ENCODE data around the gene IMMP2L.

IMMP2L gene

DNA sequence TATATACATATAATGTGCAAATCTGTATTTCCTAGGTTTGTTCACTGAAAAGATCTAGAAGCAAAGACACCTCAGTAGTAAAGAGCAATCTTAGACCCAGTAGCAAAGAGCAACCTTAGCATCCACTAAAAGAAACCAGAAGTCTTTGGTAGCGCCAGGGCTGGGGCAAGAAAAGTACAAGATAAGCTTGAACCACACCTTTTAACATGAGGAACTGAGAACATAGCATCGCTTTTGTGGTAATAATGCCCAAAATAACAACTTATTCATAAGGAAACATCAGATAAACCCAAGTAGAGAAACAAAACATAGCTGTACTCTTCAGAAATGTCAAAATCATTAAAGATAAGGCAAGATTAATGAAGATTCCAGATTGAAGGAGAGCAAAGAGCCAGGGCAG is 173.4 kb downstream of the IMMP2L start:
- peak; percentile 10 for DNase-seq

DNA sequence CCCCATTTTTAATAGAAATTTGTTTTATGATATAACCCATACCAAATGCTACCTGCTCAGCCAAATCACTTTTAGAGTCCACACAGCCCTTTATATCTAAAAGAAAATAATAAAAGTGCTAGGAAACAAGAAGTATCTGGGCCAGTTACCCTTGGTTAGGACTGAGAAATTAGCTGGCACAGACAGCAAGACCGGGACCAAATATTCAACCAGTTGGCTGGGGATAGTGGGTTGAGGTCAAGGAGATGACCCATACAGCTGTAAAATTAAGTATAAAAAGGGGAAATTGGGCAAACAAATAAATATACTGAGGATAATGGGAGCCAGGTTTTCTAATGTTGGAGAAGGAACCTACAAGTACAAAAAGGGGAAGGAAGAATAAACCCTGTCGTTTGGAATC is 174.3 kb downstream of the IMMP2L start:
- DNase-seq = no peak

DNA sequence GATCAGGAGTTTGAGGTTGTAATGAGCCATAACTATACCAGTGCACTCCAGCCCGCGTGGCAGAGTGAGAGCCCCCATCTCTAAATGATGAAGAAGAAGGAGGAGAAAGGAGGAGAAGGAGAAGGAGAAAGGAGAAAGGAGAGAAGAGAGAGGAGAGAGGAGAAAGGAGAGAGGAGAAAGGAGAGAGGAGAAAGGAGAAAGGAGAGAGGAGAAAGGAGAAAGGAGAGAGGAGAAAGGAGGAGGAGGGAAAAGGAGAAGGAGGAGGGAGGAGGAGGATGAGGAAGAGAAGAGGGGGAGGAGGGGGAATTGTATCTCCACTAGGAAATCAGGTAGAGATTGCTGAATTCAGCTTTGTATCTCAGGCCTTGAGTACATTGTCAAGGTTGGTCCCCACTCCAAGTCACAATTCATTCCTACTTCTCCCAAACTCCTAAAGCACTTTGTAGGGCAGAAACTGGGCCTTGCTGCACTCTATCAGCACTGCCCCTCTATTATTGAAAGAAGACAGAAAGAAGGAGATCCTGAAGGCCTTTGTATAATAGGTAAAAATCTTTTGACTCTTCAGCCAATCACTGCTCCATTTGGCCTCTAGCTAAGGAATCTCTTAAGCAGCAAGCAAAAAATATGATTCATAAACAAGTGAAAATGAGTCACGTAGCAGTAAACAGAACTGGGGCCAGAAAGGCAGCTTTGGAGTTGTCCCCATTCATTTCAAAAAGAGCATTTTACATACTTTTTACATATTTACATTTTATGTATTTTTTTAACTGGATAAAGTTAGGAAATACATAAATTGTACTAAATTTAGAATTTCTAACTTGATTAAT is 178.0 kb downstream of the IMMP2L start:
- no peak for DNase-seq

DNA sequence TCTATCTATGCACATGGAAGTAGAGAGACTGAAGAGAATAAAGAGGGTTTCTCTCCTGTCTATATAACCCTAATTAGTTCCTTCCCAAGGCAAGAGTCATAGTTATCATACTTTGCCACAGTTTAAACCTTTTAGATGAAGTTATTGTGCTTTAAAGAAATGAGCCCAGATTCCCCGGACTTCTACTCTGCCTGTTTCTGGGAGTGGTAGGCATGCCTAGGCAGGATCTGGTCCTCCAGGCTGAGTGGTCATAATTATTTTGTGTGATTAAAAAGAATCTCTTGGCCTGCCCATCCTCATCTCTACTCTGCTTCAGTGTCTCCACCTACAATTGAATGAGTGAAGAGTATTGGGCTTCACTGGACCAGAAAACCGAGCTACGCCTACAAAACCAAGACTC is 179.2 kb downstream of the IMMP2L start:
- no peak for DNase-seq

DNA sequence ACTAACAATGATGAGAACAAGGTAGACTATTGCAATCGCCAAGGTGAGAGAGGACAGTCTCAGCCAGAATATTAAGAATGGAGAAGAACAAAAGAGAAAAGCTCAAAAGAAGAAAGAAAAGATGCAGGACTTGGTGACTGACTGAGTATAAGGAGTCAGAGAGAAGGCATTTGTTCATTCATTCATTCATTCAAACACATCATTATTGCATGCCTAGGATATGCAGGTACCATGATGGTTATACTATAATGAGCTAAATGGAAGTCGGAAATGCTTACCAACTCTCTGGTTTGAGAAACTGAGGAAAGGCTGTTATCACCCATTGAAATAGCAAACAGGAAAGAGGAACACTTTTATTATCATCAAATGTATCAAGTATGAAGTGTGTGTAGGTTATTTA is 180.7 kb downstream of the IMMP2L start:
- DNase-seq = no peak

DNA sequence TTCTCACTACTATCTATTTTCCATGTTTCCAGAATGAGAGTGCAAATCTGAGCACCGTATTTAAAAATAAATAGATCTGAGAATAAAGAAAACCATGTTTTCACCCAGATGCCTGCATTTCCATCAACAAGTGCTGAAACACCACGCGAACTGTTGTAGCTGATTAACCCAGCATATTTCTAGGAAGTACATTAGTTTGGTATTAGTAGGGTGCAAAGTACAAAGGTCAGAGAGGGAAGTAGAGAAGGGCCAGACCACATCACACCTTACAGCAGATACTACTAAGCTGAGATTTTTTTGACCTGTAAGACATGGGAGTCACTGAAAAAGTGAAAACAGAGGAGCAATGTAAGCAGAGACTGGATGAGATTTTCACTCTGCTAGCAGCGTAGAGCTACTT is 181.3 kb downstream of the IMMP2L start:
- no peak for DNase-seq

DNA sequence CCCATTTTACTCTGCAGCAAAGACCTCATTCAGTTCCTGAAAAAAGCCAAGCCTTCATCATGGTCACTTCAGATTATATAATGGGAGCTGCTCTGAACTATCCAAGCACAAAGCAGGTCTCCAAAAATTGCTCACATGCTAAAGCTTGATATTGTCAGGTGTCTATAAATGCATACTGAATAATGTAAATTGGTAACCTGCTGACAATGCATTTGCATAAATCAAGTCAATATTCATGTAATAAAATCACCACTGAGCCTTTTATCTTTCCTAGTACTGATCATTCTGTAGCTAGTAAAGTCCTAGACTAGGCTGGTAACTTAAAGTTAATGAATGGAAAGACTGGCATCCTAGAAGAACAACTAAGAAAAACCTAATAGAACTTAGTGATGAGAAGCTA is 188.3 kb downstream of the IMMP2L start:
- no peak for DNase-seq

DNA sequence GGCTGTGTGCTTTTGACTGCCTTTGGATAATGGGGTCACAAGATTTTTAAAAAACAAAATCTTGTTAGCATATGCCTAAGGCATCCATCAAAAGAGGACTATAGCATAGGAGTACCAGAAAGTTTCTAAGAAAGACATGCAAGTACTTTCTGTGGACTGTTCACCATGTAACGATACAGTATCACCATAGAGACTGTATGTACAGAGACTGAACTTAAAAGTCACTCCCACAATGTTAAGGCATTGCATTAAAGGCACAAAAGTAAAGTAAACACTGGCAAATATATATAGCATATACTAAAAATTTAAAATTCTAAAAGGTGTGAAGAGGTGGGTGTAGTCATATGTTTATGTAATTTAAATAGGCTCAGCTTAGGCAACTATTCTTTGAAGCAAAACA is 190.9 kb downstream of the IMMP2L start:
- DNase-seq = no peak

DNA sequence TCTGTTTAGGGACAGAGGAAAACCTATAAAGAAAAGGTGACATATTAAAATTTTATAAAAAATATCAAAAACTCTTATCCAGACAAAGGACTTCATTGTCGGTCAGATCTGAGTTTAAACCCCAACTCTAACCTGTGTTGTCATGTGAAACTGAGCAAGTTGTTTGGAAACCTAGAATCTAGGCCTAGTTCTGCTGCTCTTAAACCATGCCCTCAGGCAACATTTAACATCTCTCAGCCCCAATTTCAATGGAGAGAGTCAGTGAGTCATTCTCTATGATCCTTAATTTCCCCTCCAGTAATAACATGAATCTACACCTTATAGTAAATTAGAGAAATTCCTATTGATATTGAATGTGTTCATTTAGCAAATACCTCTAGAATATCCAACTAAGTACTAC is 192.3 kb downstream of the IMMP2L start:
- no peak for DNase-seq

DNA sequence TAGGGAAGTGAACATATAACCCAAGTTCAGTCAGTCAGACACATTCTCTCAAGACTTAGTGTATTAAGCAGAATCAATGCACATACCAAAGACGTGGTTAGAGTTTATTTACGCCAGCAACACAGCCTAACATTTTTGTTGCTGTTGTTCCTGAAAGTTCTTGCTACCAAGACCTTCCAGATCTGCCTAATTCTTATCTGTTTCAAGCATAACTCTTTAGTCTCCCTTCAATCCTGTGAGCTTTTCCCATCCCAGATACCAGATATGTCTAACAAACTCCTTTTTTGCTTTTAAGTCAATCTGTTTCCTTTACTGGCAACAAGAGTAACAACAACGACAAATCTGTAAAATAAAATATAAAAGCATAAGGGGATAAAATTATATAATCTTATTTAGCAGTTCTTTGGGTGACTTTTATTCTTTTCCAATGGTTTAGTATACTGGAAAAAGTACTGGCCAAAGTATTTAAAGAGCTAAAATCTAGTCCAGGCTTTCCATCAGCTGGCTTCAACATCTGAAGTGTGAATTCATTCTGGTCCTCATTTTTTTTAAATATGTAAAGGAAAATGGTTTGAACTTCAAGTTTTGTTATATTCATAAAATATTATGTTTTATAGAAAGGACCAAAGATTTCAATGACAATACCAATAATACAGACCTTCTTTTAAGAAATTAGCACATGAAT is 193.8 kb downstream of the IMMP2L start:
- no peak for DNase-seq

DNA sequence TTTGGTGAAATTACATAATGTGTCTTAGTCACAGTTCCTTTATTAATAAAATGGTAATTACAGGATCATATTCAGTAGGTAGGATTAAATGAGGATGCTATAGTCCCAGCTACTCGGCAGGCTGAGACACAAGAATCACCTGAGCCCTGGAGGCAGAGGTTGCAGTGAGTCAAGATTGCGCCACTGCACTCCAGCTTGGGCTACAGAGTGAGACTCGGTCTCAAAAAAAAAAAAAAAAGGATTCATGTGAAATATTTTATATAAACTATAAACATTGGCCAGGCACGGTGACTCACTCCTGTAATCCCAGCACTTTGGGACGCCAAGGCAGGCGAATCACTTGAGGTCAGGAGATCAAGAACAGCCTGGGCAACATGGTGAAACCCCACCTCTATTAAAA is 197.9 kb downstream of the IMMP2L start:
- DNase-seq = no peak

DNA sequence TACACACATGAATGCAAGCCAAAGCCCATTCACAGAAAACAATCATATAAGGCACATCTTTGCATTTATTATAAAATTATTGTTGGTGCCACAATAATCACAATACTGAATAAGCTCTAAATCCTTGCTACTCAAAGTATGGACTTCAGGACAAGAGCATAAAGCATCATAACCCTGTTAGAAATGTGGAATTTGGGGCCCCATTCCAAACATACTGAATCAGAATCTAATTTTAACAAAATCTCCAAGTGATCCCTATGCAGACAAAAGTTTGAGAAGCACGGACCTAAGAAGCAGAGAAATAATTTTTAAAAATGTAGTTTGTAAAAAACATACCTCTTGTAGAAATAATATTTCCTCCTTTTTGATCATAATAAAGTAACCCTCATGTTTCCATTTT is 199.2 kb downstream of the IMMP2L start:
- no peak for DNase-seq

DNA sequence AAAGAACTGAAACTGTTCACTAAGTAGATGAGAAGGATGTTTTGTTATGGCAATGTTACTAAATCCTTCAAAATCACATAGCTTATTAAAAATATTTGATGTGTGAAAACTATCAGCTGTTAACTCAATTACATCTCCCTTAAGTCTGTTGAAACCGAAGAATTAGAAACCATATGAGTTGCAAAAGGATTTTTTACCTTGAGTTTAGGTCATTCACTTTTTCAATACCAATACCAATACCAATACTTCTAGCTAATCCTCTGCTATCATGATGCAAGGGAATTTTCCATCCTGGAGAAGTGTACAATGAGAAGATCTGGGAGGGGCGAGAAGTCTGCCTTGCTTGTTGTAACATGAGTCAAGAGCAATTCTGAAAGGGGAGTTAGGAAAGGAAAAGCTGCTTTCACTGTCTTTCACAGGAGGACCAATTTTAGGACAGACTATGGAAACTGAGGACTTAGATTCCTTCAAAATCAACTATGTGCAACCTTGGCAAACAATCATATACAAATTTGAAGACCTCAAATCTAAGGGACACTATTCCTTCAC is 199.7 kb downstream of the IMMP2L start:
- no peak for DNase-seq

DNA sequence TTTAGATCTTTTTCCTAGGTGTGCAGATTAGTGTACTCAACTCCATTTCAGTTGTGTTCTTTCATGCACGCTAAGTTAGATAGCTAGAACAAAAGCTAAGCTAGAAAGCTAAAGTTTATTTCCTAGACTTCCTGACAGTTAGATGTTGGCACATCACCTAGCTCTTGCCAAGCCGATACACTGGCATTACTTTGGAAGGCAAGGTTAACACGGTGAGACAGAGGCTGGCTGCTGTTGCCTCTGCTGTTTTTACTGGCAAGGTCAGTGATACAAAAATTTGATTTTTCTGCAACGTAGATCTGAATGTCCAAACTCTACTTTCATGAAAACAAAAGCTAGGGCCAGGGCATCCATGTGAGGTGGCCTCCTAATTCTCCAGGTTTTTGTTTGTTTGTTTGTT is 203.4 kb downstream of the IMMP2L start:
- no peak for DNase-seq

DNA sequence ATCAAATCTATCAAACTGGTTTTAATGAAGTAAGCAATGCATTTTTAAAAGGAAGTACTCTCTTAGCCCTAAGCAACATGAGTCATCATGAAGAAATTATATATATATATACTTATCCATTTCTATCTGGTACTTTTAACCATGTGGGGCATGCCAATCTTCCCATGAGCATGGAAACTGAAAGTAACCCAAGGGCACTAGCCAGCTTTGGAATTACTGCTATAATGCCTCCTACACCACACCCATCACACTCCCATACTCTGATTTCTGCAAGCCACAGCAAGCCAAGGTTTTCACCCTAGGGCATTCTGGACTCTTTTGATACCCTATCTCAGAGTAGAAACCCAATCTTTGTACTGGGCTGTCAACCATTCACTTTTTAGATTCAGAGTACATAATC is 204.6 kb downstream of the IMMP2L start:
- DNase-seq = no peak

DNA sequence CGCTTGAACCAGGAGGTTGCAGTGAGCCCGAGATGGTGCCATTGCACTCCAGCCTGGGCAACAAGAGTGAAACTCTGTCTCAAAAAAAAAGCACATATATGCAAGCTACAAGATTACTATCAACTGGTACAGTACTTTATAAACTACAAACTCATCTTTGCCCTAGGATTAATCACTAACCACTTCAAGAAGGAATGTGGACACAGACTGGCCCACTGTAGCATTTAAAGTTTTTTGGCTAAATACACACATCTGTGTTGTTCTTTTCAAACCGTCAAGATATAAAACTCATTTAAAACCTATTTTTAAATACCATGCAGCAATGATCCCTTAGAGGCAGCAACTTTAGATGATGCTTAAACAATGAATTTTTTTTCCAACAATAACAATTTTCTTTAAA is 205.4 kb downstream of the IMMP2L start:
- no peak for DNase-seq

DNA sequence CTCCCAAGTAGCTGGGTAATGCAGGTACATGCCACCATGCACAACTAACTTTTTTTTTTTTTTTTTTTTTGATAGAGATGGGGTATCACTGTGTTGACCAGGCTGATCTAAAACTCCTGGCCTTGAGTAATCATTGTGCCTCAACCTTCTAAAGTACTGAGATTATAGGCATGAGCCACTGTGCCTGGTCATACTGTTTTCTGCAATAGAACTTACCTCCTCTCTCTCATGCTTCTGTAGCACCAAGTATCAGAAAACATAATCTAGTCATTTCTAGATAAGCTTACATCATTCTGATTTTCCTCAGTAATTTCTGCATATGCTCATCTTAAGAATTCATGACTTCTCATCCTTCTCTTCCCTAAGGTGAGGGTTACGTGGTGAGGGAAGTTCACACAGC is 210.0 kb downstream of the IMMP2L start:
- no peak for DNase-seq

DNA sequence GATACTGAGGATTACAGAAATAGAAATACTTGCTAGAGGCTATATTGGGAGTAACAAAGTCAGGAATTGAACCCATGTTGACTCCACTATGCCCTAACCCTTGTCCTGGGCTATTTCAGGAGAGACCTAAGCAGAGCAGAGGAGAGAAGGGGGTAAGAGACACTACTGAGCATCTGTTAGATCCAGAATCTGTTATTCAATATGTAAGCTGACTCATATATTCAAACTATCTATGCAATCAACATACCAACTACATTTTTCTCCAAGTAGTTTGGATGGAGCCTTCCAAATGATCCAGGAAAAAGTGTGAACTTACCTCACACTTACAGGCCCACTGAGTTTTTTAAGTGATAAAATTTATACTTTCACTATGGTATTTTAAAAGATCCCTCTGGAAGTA is 216.1 kb downstream of the IMMP2L start:
- DNase-seq = no peak

DNA sequence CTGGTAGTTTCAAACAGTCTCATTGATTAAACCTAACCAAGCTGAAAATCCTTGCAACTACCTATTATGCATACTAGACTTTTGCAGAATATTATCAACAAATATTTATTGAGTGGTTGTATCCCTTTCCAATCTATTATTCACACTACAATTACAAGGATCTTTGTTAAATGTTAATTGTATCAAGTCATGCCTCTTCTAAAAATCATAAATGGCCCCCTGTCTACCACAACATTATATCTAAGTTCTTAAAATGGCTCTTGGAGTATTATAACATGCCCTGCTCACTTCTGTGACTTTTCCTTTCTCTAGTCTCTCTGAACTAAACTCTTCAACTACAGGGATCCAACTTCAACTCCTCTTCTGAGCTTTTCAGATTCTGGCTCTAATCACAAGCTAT is 219.3 kb downstream of the IMMP2L start:
- DNase-seq = no peak

DNA sequence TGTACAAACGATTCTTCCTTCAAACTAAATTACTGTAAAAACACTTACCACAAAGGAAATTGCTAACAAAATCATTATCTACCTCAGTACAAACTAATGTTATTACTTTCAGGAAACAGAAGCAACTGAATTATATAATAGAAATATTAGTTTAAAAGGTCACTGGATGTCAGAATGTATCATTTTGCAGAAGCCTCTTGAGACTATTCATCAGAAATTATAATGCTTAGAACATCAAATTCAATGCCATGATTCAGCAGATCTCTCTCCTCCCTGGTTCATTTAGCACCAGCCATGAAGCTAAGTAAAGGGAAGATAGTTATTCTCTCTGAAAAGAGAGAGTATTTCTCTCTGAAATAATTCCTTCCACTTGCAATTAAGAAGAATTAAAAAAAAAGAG is 223.3 kb downstream of the IMMP2L start:
- no peak for DNase-seq

DNA sequence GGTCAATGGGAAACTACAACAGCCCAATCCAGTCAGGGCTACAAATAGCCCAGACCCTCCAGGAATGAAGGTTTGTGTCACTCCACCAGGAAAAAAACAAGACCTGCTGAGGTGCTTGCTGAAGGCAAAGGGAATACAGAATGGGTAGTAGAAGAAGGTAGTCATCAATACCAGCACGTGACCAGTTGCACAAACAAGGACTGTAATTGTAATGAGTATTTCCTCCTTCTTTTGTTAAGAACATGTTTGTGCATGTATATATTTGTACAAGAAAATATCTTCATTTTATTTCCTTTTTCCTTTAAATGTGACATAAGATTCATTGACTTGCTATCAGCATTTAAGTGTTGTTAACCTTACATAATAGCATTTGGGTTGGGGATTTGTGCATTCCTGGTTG is 229.3 kb downstream of the IMMP2L start:
- no peak for DNase-seq

DNA sequence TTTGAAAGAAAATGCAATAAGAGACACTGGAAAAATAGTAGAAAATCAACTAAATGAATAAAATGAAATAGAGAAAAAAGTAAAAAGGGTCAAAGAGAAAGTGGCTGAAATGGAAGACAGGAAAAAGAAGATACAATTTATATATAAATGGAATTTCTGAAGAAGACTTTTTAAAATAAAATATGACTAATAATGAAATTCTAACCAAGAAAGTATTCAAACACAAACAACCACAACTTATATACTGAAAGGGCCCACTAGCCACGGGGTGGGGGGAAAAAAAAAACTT is 232.1 kb downstream of the IMMP2L start:
- DNase-seq = no peak

DNA sequence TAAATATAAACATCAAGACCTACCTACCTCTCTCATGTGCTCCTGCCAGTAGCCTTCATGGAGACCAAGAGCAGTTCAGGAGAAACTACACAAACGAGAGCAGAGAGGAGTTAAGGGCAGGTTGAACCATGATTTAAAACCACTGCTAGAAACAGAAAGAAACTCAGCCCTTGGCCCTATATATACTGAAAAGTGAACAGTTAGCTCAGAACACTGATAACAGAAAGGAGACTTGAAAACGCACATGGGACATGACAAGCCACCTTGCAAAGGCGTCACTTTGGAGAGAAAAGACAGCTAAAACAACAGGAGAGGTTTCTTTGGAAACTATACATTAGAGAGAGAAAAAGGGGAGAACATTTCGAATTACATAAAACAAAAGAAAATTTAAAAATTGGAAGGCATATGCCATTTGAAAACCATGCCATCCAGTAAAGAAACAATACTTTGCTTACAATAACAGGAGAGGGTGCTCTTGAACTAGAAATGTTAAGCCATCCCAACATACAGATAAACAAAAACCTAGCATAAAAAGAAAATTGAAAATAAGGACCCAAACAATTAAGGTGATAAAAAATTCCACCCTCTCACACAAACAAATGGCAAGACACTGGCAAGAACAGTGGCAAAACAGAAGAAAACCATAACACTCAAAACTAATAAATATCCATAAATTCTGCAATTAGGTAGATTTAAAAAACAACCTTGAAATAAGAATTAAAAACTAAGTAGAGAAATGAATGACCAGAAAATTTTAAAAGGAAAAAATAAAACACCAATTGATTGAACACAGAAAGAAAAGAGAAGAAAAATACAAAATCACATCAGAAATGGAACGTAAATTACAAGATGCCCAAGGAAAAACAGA is 232.7 kb downstream of the IMMP2L start:
- peak; percentile 39 for DNase-seq

DNA sequence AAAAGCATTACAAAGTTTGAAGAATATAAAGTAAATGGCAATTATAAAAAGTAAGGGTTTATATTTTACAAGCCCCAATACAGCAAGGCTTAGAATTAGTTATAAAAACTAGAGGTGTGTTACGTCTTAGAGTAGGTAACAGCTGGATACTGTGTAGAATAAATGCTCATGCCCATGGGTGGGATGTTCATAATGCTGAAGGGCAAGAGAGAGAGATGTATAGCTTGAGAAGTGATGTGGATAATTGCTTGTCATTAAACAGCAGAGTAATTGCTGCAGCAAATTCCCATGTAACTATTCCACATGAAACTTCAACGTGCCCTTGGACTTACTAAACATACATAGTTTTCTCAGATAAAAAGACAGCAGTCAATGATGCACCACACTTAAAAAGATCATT is 233.8 kb downstream of the IMMP2L start:
- no peak for DNase-seq

Measured in hematopoietic multipotent progenitor cell treated with erythropoietin and hydrocortisone succinate and interleukin-3 and kit ligand, for 6 days (in vitro differentiated cells).